ENCODE data around the gene SERINC4.
A peak's percentile ranks its signal among the peaks of the same experiment; 100 is the strongest.
"Not testable (repeated sequence)": the region's sequence is repeated elsewhere in the genome, so short reads cannot be mapped to it uniquely, and the experiment has no call there.

Gene SERINC4

DNA sequence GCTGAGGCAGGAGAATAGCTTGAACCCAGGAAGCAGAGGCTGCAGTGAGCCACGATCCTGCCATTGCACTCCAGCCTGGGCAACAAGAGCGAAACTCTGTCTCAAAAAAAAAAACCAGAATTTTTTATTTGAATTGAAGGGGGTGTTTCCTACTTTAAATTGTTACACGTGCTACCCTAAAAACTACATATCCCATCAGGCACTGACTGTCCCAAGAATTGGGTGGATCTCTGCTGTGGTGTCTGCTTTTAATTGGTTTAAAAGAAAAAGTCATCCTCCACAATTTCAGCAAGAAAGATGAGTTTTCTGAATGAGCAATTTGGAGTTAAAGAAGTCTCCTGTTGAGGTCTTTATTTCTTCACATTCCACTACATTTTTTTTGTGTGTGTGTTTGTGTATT, 51.6 kb downstream of the SERINC4 start:
- peaks cover 42% of the 10 kb centered on the region for H3K36me3 ChIP-seq (ENCODE audit: control insufficient read depth, insufficient read depth, low read length)
- no peaks in the 10 kb centered on the region for H3K9me3 ChIP-seq (ENCODE audit: control insufficient read depth, low read length)
- 88% methylated on average over 1 of the region's 3 CpGs; no CpG with 5 or more reads in 1 of the 2 experiments for WGBS, 2 experiments (ENCODE audit: insufficient coverage in 2 of 2)
- no peak overlapping the region for H3K27ac ChIP-seq (ENCODE audit: low read depth, low read length, severe bottlenecking)
- peak overlapping the region; percentile 72 for H3K4me3 ChIP-seq (ENCODE audit: extremely low read depth, insufficient read depth, low read length, poor library complexity, severe bottlenecking)
- H3K4me1 ChIP-seq (ENCODE audit: control insufficient read depth, insufficient read depth, low read length, poor library complexity, severe bottlenecking): peaks cover 5% of the 10 kb centered on the region

DNA sequence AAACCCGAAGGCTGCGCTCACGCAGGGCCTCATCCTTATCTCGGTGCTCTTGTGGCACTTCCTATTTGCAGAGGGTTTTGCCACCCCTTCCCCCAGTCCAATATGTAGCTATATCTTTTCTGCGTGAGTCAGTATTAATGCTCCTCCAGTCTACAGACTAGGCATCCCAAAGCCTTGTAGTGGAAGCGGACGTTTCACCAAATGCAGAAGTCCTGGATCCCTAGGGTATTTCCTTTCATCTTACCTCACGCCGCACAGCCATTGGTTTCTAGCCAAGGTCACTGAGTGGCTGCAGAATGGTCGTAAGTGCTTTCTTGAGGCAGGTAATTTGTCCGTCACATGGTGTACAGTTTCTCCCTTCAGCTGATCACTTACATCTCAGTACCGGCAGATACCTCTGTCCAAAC, 53.1 kb downstream of the SERINC4 start:
- H3K36me3 ChIP-seq (ENCODE audit: control insufficient read depth, insufficient read depth, low read length): peaks cover 28% of the 10 kb centered on the region
- 0% methylated on average over 2 to 4 of the region's 12 CpGs for WGBS, 2 experiments (ENCODE audit: insufficient coverage in 2 of 2)
- H3K4me3 ChIP-seq (ENCODE audit: extremely low read depth, insufficient read depth, low read length, poor library complexity, severe bottlenecking): peak overlapping the region; percentile 72
- H3K27ac ChIP-seq (ENCODE audit: low read depth, low read length, severe bottlenecking): peak overlapping the region; percentile 91
- H3K9me3 ChIP-seq (ENCODE audit: control insufficient read depth, low read length); H3K4me1 ChIP-seq (ENCODE audit: control insufficient read depth, insufficient read depth, low read length, poor library complexity, severe bottlenecking): not testable (repeated sequence)

DNA sequence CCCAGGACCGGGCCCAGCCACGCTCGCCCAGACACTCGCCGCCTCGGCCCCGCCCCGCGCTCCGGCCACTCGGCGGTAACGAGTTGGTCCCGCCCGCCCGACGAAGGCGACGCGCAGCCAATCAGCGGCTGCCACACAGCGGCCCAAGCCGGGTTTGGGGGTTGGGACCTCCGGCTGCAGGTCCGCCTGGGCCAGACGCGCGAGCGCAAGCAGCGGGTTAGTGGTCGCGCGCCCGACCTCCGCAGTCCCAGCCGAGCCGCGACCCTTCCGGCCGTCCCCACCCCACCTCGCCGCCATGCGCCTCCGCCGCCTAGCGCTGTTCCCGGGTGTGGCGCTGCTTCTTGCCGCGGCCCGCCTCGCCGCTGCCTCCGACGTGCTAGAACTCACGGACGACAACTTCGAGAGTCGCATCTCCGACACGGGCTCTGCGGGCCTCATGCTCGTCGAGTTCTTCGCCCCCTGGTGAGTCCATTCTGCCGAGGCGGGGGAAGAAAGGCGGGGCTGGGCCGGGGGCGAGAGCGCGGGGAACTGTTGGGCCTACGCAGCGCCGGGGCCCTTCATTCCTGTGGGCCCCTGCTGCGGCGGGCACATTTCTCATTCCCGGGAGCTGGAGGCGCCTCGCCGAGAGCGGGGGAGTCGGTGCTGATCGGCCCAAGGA, 53.6 kb downstream of the SERINC4 start, which contains the start of gene PDIA3:
Gene PDIA3, plus strand, starts transcription at position 194 of the 658 bp plus-strand sequence. Its CDS starts 102 bp downstream, at position 296.
- H3K9me3 ChIP-seq (ENCODE audit: control insufficient read depth, low read length); H3K4me1 ChIP-seq (ENCODE audit: control insufficient read depth, insufficient read depth, low read length, poor library complexity, severe bottlenecking): not testable (repeated sequence)
- WGBS, 2 experiments (ENCODE audit: insufficient coverage in 2 of 2): 0 to 1% methylated on average over 35 to 74 of the region's 84 CpGs
- H3K36me3 ChIP-seq (ENCODE audit: control insufficient read depth, insufficient read depth, low read length): peaks cover 22% of the 10 kb centered on the region
- peak within 1 kb of the TSS; percentile 91 for H3K27ac ChIP-seq (ENCODE audit: low read depth, low read length, severe bottlenecking)
- H3K4me3 ChIP-seq (ENCODE audit: extremely low read depth, insufficient read depth, low read length, poor library complexity, severe bottlenecking): peak within 1 kb of the TSS; percentile 72
